Measurements from ENCODE around the gene BCL6. TPM values are rescaled to one million over a fixed set of nuclear protein-coding genes. Genes with fewer than 3 reads are reported as not detected.

The BCL6 gene
- total and polyA plus RNA-seq, 10 of the 15 experiments (the other 5 are each of a cell fraction or from before 2014, with no cell fraction given), result 0.04 to 0.85 (median 0.15) TPM

- TF ChIP-seq IRF3 (IDR thresholded peaks at IDR 0.05), result no peak
- TF ChIP-seq BMI1 (IDR thresholded peaks at IDR 0.05; ENCODE audit: borderline replicate concordance), result no peak
- TF ChIP-seq IKZF1 (conservative IDR thresholded peaks at IDR 0.05), result no peak
- no peak for TF ChIP-seq SIX5 (IDR thresholded peaks at IDR 0.05; ENCODE audit: low read depth, low read length, severe bottlenecking)
Observed at GRCh38 chr3:187789872-187790271, 44.6 kb upstream of the BCL6 start (continued).

- ATAC-seq (no peak; the same call in 2 of the 3 replicates), DNase-seq (ENCODE audit: low read depth, low spot score) (no peak), FAIRE-seq (no peak)
- CTCF ChIA-PET, result no interaction called here
- no peak overlapping the region for H3K9ac ChIP-seq (ENCODE audit: control insufficient read depth, insufficient read depth, low read length)
- RAD21 ChIA-PET (ENCODE audit: unreplicated experiment), result no interaction called here
- POLR2A ChIA-PET, result interaction anchor here (0.6 kb wide), 1 partner anchor 271 kb away, joined by 7 read pairs; no protein-coding TSS in a partner anchor
- intact Hi-C loops (cut with micrococcal nuclease; ENCODE audit: unreplicated experiment), result no loop called here
- no peak overlapping the region for H3K4me2 ChIP-seq (ENCODE audit: control insufficient read depth, insufficient read depth)
- H2AFZ ChIP-seq (ENCODE audit: control insufficient read depth, low read depth, low read length), result no peak overlapping the region
- SMC1A ChIA-PET (ENCODE audit: uncharacterized antibody, unreplicated experiment), result interaction anchor here (0.9 to 1.5 kb wide), 5 partner anchors 10 to 41 kb away, joined by 3 to 5 read pairs (median 4); no protein-coding TSS in a partner anchor
- no peaks in the 10 kb centered on the region for H3K79me2 ChIP-seq (ENCODE audit: control insufficient read depth, insufficient read depth, low read length)
- peaks cover 6 to 7% of the 10 kb centered on the region in 2 experiments for H3K27me3 ChIP-seq (replicated peaks in 1 of 2; ENCODE audit: control insufficient read depth in 2 of 2, insufficient read depth in 2 of 2, low read length in 1 of 2)
- H3K9me3 ChIP-seq (replicated peaks; ENCODE audit: control insufficient read depth, insufficient read depth, low read length), result no peaks in the 10 kb centered on the region
- BruUV-seq (replicated peaks), result no TSS peak
- H3K36me3 ChIP-seq (ENCODE audit: control insufficient read depth in 2 of 2, insufficient read depth in 2 of 2, low read length in 1 of 2), result no peaks in the 10 kb centered on the region
- no peak overlapping the region for H3K4me3 ChIP-seq
- 19% methylated on average over 5 of the region's 5 CpGs for WGBS (ENCODE audit: insufficient coverage, insufficient replicate concordance, low lambda C conversion rate, missing lambda C conversion rate)
- no peak overlapping the region for H3K27ac ChIP-seq (ENCODE audit: control insufficient read depth, insufficient read depth)
- no peaks in the 10 kb centered on the region for H3K4me1 ChIP-seq (ENCODE audit: control insufficient read depth, insufficient read depth, low read length)
- in situ Hi-C loops (cut with MboI), result no loop called here
- H4K20me1 ChIP-seq (ENCODE audit: control insufficient read depth, insufficient read depth), result 0 out of 2 replicates have a peak, but pooled peaks cover 2% of the 10 kb centered on the region
- no peak for TF ChIP-seq RAD21 (IDR thresholded peaks at IDR 0.05; ENCODE audit: insufficient read depth, low read depth, low read length)
- no peak for TF ChIP-seq MLLT1 (IDR thresholded peaks at IDR 0.05)
- TF ChIP-seq YBX1 (IDR thresholded peaks at IDR 0.05), result no peak
- TF ChIP-seq POLR2AphosphoS5 (IDR thresholded peaks at IDR 0.05; ENCODE audit: low read length), result no peak
- TF ChIP-seq CREM (IDR thresholded peaks at IDR 0.05; ENCODE audit: low read depth), result no peak
- TF ChIP-seq NR2C2 (IDR thresholded peaks at IDR 0.05; ENCODE audit: borderline replicate concordance, control insufficient read depth, insufficient read length, low read depth), result no peak
- TF ChIP-seq KAT2A (conservative IDR thresholded peaks at IDR 0.05; ENCODE audit: control insufficient read depth, low read depth, low read length), result no peak
- no peak for TF ChIP-seq KDM1A (IDR thresholded peaks at IDR 0.05; ENCODE audit: borderline replicate concordance)
- no peak for TF ChIP-seq USF1 (IDR thresholded peaks at IDR 0.05; ENCODE audit: borderline replicate concordance, extremely low read length, insufficient read depth, low read depth, low read length)
- no peak for TF ChIP-seq GATAD2B (conservative IDR thresholded peaks at IDR 0.05; ENCODE audit: low read depth)
- no peak for TF ChIP-seq HCFC1 (IDR thresholded peaks at IDR 0.05; ENCODE audit: low read length)
Observed at GRCh38 chr3:187788984-187789857, 44.0 kb upstream of the BCL6 start.
